Activated CD4-positive, CD25-positive, alpha-beta regulatory T cell treated with anti-CD3 and anti-CD28 coated beads, Interleukin-2, amount 50 U/mL, for 16 hours (primary cell): ENCODE measurements around the gene TTYH1.

Experiments used
- DNase-seq: peaks from one replicate; pipeline ENCODE4 v3.0.0-alpha.2; 2020; ENCODE audit warnings: low read depth, low spot score

The TTYH1 gene

GRCh38 chr19:54392105-54392504 is 23.2 kb upstream of the TTYH1 start:
- no peak for DNase-seq

- no peak for DNase-seq
Measured at GRCh38 chr19:54393381-54393780, 21.9 kb upstream of the TTYH1 start.

GRCh38 chr19:54395685-54396084 is 19.6 kb upstream of the TTYH1 start:
- no peak for DNase-seq

- no peak for DNase-seq
Measured at GRCh38 chr19:54399189-54399588, 16.1 kb upstream of the TTYH1 start.

- no peak for DNase-seq
Measured at GRCh38 chr19:54400913-54401312, 14.4 kb upstream of the TTYH1 start.

- DNase-seq = no peak
Measured at GRCh38 chr19:54403054-54403453, 12.2 kb upstream of the TTYH1 start.

- DNase-seq = no peak
Measured at GRCh38 chr19:54405628-54406027, 9.6 kb upstream of the TTYH1 start.

GRCh38 chr19:54407780-54408179 is 7.5 kb upstream of the TTYH1 start:
- DNase-seq = no peak

GRCh38 chr19:54408456-54409026 is 6.7 kb upstream of the TTYH1 start:
- DNase-seq = no peak

- DNase-seq = no peak
Measured at GRCh38 chr19:54411033-54411432, 4.2 kb upstream of the TTYH1 start.

GRCh38 chr19:54412877-54413276 is 2.4 kb upstream of the TTYH1 start:
- no peak for DNase-seq

GRCh38 chr19:54414156-54414555 is 1.1 kb upstream of the TTYH1 start:
- no peak for DNase-seq

- DNase-seq = no peak
Measured at GRCh38 chr19:54415901-54416673, 823 bp downstream of the TTYH1 start.

- no peak for DNase-seq
Measured at GRCh38 chr19:54416695-54417491, 1.6 kb downstream of the TTYH1 start.

- DNase-seq = no peak
Measured at GRCh38 chr19:54418030-54418929, 3.0 kb downstream of the TTYH1 start.

GRCh38 chr19:54418930-54419800 is 3.9 kb downstream of the TTYH1 start:
- DNase-seq = no peak

- no peak for DNase-seq
Measured at GRCh38 chr19:54420068-54420382, 4.8 kb downstream of the TTYH1 start.

- no peak for DNase-seq
Measured at GRCh38 chr19:54420383-54421168, 5.3 kb downstream of the TTYH1 start.

GRCh38 chr19:54421169-54421516 is 5.9 kb downstream of the TTYH1 start:
- no peak for DNase-seq

GRCh38 chr19:54421521-54421920 is 6.3 kb downstream of the TTYH1 start:
- DNase-seq = no peak
